HUES6 (cell line): ENCODE measurements around the gene SKIC2.
"Not testable (repeated sequence)": the region's sequence is repeated elsewhere in the genome, so short reads cannot be mapped to it uniquely, and the experiment has no call there.

Experiments
- H3K27ac ChIP-seq: 2 replicates; pipeline ENCODE4 v1.7.0; 2013; ENCODE audit warnings: low read depth, mild to moderate bottlenecking, low read length, inconsistent platforms
- H3K27me3 ChIP-seq: 2 replicates; pipeline ENCODE4 v1.6.1; 2013; ENCODE audit warnings: low read length; ENCODE audit not compliant: control insufficient read depth, insufficient read depth
- H3K36me3 ChIP-seq: 2 replicates; pipeline ENCODE4 v1.6.1; 2013; ENCODE audit warnings: low read length; ENCODE audit not compliant: control insufficient read depth, insufficient read depth
- H3K4me1 ChIP-seq: 2 replicates; pipeline ENCODE4 v1.6.1; 2013; ENCODE audit warnings: low read length; ENCODE audit not compliant: control insufficient read depth, insufficient read depth
- H3K4me3 ChIP-seq: 2 replicates; pipeline ENCODE4 v1.5.1; 2013; ENCODE audit warnings: low read depth, low read length
- H3K9ac ChIP-seq: one replicate; pipeline ENCODE4 v1.6.1; 2013; ENCODE audit warnings: mild to moderate bottlenecking, low read length
- H3K9me3 ChIP-seq: 2 replicates; pipeline ENCODE4 v1.6.1; 2013; ENCODE audit warnings: low read depth, low read length; ENCODE audit not compliant: control insufficient read depth, insufficient read depth

Gene SKIC2

DNA sequence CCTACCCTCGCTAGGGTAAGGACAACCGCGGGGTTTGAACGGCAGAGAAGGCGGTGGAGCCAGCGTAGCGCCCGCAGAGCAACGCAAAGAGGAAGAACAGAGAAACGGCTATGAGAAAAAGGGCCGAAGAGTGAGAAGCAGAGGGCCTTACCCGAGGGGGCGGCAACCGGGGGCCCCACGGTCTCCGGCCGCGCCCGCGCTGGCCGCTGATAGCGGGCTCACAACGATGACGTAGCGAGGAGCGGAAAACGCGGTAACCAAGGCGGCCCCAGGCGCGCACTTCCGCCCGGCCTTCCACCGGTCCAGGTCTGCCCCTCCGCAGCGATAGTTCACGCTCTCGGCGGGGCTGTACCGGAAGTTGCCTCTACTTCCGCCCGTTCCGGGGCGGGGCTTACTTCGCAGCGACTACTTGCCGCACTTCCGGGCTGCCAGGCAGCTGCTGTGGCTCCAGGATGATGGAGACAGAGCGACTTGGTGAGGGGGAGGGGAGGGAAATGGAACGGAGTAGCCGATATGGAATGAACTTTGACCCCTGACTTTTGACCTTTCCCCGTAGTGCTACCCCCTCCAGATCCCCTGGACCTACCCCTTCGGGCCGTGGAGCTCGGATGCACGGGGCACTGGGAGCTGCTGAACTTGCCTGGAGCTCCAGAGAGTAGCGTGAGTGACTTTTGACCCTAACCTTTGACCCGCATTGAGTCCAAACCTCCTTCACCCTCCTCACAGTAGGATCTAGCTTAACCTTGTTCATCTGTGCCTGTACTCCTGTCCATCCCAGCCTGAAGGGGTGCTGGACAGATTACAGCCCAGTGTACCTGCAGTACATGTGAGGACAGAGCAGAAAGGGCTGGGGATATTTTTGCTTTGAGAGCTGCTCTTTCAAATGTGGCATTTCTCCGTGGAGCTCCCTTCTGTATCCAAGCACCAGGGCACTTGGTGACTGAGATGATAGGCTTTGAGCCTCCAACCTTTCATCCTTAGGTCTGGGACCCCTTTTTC, at the start of gene SKIC2, which contains the start of gene NELFE:
TSS of gene SKIC2 (plus strand) at position 435 of the 999 bp plus-strand sequence. CDS start at position 453, 18 bp downstream.
TSS of gene NELFE (minus strand) at position 231 of the 999 bp plus-strand sequence. CDS start 525 bp downstream, outside the sequence.
- Histone ChIP-seq H3K27me3 (no peaks in the 10 kb centered on the region), H3K27ac (peak within 1 kb of the TSS; percentile 83), H3K9me3 (no peaks in the 10 kb centered on the region), H3K4me1 (peaks cover 10% of the 10 kb centered on the region; the same call in 1 of the 2 replicates), H3K36me3 (peaks cover 71% of the 10 kb centered on the region), H3K9ac (peak within 1 kb of the TSS; percentile 90), H3K4me3 (peak within 1 kb of the TSS; percentile 91)

DNA sequence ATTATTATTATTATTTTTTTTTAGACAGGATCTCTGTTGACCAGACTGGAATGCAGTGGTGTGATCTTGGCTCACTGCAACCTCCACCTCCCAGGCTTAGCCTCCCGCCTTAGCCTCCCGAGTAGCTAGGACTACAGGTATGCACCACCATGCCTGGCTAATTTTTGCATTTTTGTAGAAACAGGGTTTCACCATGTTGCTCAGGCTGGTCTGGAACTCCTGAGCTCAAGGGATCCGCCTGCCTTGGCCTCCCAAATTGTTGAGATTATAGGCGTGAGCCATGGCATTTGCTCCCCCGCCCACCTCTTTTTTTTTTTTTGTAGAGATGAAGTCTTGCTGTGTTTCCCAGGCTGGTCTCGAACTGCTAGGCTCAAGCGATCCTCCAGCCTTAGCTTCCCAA, 49.7 kb upstream of the SKIC2 start:
- H3K9me3 ChIP-seq, H3K4me1 ChIP-seq, H3K36me3 ChIP-seq, H3K9ac ChIP-seq, H3K27me3 ChIP-seq, H3K27ac ChIP-seq, H3K4me3 ChIP-seq: not testable (repeated sequence)

DNA sequence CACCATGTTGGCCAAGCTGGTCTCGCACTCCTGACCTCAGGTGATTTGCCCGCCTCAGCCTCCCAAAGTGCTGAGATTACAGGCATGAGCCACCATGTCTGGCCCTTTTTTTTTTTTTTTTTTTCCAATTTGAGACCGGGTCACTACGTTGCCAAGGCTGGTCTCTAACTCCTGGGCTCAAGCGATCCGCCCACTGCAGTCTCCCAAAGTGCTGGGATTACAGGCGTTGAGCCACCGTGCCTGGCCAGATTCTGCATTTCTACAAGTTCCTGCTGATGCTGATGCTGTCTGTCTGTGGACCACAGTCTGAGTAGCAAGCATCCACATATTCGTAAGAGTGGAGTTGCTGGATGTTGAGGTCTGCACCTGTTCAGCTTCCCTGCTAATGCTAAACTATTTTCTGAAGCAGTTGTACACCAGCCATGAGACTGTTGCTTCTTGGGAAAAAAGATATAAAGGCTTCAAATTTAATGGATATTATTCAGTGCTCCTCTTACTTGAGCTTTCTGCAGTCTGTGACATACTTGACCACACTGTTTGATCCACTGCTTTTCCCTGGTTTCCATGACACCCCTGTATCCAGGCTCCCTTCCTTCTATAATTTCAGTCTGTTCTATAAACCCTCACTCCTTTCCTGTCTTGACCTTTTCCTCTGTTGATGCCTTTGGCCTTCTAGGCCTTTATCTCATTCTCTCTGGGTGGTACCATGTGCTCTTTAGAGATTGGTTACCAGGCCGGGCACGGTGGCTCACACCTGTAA, 47.0 kb upstream of the SKIC2 start:
- H3K27ac ChIP-seq = no peak overlapping the region

DNA sequence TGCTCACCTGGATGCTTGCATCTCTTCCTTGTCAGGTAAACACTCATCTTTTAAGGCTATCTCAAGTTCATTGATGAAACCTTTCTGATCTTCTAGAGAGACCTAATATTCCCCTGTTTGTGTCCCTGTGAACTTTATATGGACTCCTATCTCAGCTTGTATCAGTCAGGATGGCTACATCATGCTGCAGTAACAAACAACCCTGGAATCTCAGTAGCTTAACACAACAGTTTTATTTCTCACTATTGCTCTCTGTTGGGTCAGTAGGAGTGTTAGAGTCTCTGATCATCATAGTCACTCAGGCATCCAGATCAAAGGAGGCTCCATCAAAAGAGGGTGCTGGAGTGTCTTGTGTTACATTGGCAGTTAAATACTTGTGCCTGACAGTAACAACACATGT, 43.6 kb upstream of the SKIC2 start:
- H3K27ac ChIP-seq = no peak overlapping the region
- no peaks in the 10 kb centered on the region for H3K27me3 ChIP-seq
- H3K9ac ChIP-seq = no peak overlapping the region
- H3K9me3 ChIP-seq = no peaks in the 10 kb centered on the region
- no peaks in the 10 kb centered on the region for H3K4me1 ChIP-seq
- no peaks in the 10 kb centered on the region for H3K36me3 ChIP-seq
- H3K4me3 ChIP-seq = no peak overlapping the region

More for the DNA sequence above, 47.0 kb upstream of the SKIC2 start:
- Histone ChIP-seq H3K9ac (no peak overlapping the region), H3K4me3 (no peak overlapping the region), H3K9me3 (no peaks in the 10 kb centered on the region), H3K4me1 (no peaks in the 10 kb centered on the region), H3K36me3 (no peaks in the 10 kb centered on the region), H3K27me3 (no peaks in the 10 kb centered on the region)

DNA sequence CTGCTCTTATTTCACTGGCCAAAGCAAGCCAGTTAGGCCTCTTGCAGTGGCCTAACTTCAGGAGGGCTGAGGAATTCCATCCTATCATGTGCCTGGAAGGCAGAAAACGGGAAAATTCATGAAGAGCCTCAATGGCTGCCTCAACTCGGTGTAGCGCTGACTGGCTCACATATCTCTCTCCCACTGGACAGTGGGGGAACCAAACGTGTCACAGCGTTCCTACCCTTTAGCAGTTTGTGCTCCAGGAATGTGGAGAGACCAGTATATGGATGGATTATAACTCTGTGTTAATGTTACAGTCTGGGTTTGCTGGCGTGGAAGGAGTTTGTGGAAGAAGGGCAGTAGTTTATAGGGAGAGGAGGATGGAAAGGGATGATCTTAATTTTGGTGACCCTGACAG, 43.2 kb upstream of the SKIC2 start:
- Histone ChIP-seq H3K9me3 (no peaks in the 10 kb centered on the region), H3K4me3 (no peak overlapping the region)

DNA sequence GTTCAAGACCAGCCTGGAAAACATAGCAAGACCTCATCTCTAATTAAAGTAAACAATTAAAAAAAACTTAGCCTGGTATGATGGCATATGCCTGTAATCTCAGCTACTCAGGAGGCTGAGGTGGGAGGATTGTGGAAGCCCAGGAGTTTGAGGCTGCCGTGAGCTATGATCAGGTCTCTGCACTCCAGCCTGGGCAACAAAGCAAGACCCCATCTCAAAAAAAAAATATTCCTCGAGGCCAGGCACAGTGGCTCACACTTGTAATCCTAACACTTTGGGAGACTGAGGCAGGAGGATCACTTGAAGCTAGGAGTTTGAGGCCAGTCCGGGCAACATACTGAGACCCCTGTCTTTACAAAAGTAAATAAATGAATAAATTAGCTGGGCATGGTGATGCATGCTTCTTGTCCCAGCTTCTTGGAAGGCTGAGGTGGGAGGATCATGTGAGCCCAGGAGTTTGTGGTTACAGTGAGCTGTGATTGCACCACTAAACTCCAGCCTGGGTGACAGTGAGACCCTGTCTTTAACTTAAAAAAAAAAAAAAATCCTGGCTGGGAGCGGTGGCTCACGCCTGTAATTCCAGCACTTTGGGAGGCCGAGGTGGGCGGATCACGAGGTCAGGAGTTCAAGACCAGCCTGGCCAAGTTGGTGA, 40.8 kb upstream of the SKIC2 start:
- H3K27me3 ChIP-seq = no peaks in the 10 kb centered on the region
- H3K4me1 ChIP-seq = no peaks in the 10 kb centered on the region
- no peaks in the 10 kb centered on the region for H3K9me3 ChIP-seq
- H3K36me3 ChIP-seq = no peaks in the 10 kb centered on the region
- no peak overlapping the region for H3K27ac ChIP-seq
- H3K4me3 ChIP-seq = no peak overlapping the region
- no peak overlapping the region for H3K9ac ChIP-seq

More for the DNA sequence above, 43.2 kb upstream of the SKIC2 start:
- no peaks in the 10 kb centered on the region for H3K36me3 ChIP-seq
- H3K4me1 ChIP-seq = no peaks in the 10 kb centered on the region
- no peak overlapping the region for H3K9ac ChIP-seq
- H3K27ac ChIP-seq = no peak overlapping the region
- H3K27me3 ChIP-seq = no peaks in the 10 kb centered on the region

DNA sequence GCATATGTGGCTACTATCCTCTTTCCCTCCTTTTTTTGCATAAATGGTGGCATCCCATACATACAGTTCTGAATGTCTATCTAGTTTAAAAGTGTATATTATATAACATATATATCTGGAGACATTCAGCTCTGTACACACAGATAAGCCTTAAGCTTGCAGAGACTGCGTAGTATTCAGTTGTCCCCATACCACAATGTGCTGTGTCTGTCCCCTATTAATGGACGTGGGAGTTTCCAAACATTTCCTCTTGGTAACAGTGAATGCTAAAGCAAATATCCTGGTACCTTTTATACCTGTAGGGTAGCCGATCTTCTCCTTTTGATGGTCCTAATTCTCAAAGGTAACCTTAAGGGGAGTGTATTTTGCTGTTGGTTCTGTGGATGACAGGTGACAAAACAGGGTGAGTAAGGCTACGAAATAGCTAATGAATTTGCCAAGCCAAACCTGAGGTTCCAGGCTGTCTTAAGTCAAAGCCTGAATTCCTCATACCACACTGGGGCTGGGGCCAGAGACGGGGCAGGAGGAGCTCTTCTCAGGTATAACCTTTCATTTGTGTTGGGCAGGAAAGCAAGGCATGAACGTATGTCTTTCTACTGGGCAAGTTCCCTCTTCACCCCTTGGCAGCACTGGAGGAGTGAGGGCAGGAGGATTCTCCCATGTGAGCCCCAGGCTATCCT, 39.2 kb upstream of the SKIC2 start:
- Histone ChIP-seq H3K4me3 (no peak overlapping the region), H3K36me3 (no peaks in the 10 kb centered on the region), H3K9ac (no peak overlapping the region), H3K27ac (no peak overlapping the region), H3K27me3 (no peaks in the 10 kb centered on the region), H3K9me3 (no peaks in the 10 kb centered on the region), H3K4me1 (no peaks in the 10 kb centered on the region)

DNA sequence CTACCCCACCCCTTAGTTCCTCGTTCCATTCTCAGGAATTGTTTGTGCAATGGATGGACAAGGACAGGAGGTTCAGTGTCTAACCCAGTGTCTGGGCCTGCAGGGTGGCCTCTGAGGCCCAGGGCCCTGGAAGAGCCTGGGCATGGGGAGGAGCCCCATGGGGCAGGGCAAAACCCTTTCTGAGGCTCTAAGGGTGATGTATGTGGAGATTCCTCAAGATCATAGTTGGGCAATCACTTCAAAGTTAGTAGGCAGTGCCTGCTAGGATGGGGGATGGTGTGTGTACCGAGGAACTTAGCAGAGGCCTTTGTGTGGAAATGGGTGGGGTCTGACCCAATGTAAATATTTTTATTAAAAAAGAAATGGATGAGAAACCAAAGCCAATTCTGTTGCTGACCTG, 38.2 kb upstream of the SKIC2 start:
- no peak overlapping the region for H3K27ac ChIP-seq
- no peaks in the 10 kb centered on the region for H3K27me3 ChIP-seq
- no peak overlapping the region for H3K9ac ChIP-seq
- H3K4me3 ChIP-seq = no peak overlapping the region
- H3K36me3 ChIP-seq = no peaks in the 10 kb centered on the region
- H3K4me1 ChIP-seq = no peaks in the 10 kb centered on the region
- H3K9me3 ChIP-seq = 0 out of 2 replicates have a peak, but pooled peaks cover under 1% of the 10 kb centered on the region

DNA sequence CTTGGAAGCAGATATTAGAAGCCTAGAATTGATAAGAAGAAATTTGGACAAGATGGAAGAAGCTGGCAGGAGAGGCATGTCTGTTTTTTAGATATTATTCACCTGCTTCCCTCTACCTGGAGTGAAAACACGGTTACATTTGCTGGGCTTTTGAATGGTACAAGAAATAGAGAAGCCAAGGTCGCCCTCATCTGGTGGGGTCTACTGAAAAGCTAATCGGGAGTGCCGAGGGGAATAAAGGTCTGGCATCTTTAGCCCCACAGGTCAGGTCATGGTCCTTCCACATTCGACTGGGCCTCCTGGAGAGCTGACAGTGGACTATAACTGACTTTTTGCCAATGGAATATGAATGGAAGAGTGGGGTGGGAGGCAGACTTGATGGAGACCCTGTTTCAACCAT, 36.0 kb upstream of the SKIC2 start:
- Histone ChIP-seq H3K4me3 (no peak overlapping the region), H3K27me3 (no peaks in the 10 kb centered on the region), H3K36me3 (no peaks in the 10 kb centered on the region), H3K27ac (no peak overlapping the region), H3K4me1 (no peaks in the 10 kb centered on the region), H3K9me3 (0 out of 2 replicates have a peak, but pooled peaks cover 3% of the 10 kb centered on the region), H3K9ac (no peak overlapping the region)

DNA sequence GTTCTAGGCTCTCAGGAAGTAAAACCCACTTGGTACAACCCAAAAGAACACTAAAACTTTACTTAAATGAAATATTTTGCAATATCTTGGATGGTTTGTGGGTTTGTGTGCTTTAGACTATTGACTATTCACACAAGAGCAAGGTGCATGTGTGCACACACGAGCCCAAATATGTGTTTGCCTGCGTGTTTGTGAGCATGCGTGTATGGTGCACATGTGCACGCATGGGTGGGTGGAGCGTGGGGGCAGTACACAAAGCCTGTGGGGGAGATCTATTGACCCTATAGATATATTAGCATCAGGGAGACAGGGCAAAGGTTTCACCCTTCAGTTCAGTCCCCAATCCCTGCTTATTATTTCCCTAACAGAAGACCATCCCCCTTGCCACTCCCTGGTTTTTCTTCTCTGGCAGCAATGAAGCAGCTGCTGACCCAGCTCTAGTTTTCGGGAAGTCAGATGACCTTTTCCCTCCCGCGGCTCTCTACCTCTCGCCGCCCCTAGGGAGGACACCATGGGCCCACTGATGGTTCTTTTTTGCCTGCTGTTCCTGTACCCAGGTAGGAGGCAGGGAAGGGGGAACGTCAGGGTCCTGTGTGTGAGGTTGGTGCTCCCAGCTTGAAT, 31.6 kb upstream of the SKIC2 start, which contains the start of gene C2:
TSS of gene C2 (plus strand) at position 476 of the 621 bp plus-strand sequence. CDS start at position 512, 36 bp downstream.
- H3K9ac ChIP-seq = no peak within 1 kb of the TSS
- H3K9me3 ChIP-seq = 0 out of 2 replicates have a peak, but pooled peaks cover 3% of the 10 kb centered on the region
- no peaks in the 10 kb centered on the region for H3K4me1 ChIP-seq
- H3K27me3 ChIP-seq = no peaks in the 10 kb centered on the region
- no peaks in the 10 kb centered on the region for H3K36me3 ChIP-seq
- H3K4me3 ChIP-seq = no peak within 1 kb of the TSS
- no peak within 1 kb of the TSS for H3K27ac ChIP-seq
